DMS53 treated with DMSO at 0.1 percent for 48 hours (cell line): ENCODE data around the gene RAVER2.

Source experiments
- DNase-seq: peaks from one replicate; lab custom pipeline; 2025; ENCODE audit not compliant: unreplicated experiment; lab: John Stamatoyannopoulos, UW

Gene RAVER2

GRCh38 chr1:64872067-64872466 is 127.2 kb downstream of the RAVER2 start:
- DNase-seq: no peak

GRCh38 chr1:64873576-64873975 is 128.7 kb downstream of the RAVER2 start:
- no peak for DNase-seq

- no peak for DNase-seq
These were observed 129.8 kb downstream of the RAVER2 start for GRCh38 chr1:64874666-64875065.

GRCh38 chr1:64875101-64875500 is 130.2 kb downstream of the RAVER2 start:
- no peak for DNase-seq

- DNase-seq: no peak
These were observed 130.7 kb downstream of the RAVER2 start for GRCh38 chr1:64875606-64876005.

- DNase-seq: no peak
These were observed 132.3 kb downstream of the RAVER2 start for GRCh38 chr1:64877151-64877550.

- DNase-seq: no peak
These were observed 132.7 kb downstream of the RAVER2 start for GRCh38 chr1:64877598-64877997.

GRCh38 chr1:64878090-64878489 is 133.2 kb downstream of the RAVER2 start:
- no peak for DNase-seq

GRCh38 chr1:64878931-64879611 is 134.2 kb downstream of the RAVER2 start:
- no peak for DNase-seq

- DNase-seq: no peak
These were observed 135.6 kb downstream of the RAVER2 start for GRCh38 chr1:64880449-64880848.

GRCh38 chr1:64881281-64881680 is 136.4 kb downstream of the RAVER2 start:
- no peak for DNase-seq
